ENCODE measurements around the gene SLC9A9. TPM values are rescaled to one million over a fixed set of nuclear protein-coding genes. Genes with fewer than 3 reads are reported as not detected.

Gene SLC9A9
- total and polyA plus RNA-seq, 4 donors, result 3.3 to 15.0 (median 6.1) TPM

- DNase-seq (ENCODE audit: low spot score), result no peak
- WGBS, result 70% methylated on average over 3 of the region's 3 CpGs
- Histone ChIP-seq H3K27ac (ENCODE audit: low read depth in 1 of 2, low read length in 2 of 2) (no peak overlapping the region), H3K4me1 (ENCODE audit: control insufficient read depth in 4 of 4, insufficient read depth in 4 of 4, low read length in 3 of 4) (no peaks in the 10 kb centered on the region), H3K4me3 (ENCODE audit: low read depth in 1 of 3, low read length in 3 of 3) (no peak overlapping the region), H3K9me3 (ENCODE audit: control insufficient read depth in 4 of 4, low read length in 3 of 4) (no peaks in the 10 kb centered on the region), H3K36me3 (ENCODE audit: control insufficient read depth in 4 of 4, insufficient read depth in 3 of 4, low read depth in 1 of 4, low read length in 3 of 4) (no peaks in the 10 kb centered on the region), H3K9ac (ENCODE audit: low read depth in 1 of 2, low read length in 2 of 2) (no peak overlapping the region), H3K27me3 (ENCODE audit: control insufficient read depth in 4 of 4, insufficient read depth in 4 of 4, low read length in 3 of 4) (no peaks in the 10 kb centered on the region)
- TF ChIP-seq GABPA (IDR thresholded peaks at IDR 0.05 in 1 of 2, conservative IDR thresholded peaks at IDR 0.05 in 1 of 2) (no peak), TAF1 (conservative IDR thresholded peaks at IDR 0.05) (no peak), RAD21 (IDR thresholded peaks at IDR 0.05) (no peak), MAX (IDR thresholded peaks at IDR 0.05) (no peak), CTCF (IDR thresholded peaks at IDR 0.05; ENCODE audit: low read depth, low read length, missing input control) (no peak), HNF4G (IDR thresholded peaks at IDR 0.05) (no peak), NR2F2 (IDR thresholded peaks at IDR 0.05) (no peak), SP1 (IDR thresholded peaks at IDR 0.05) (no peak), REST (IDR thresholded peaks at IDR 0.05) (no peak), RXRA (IDR thresholded peaks at IDR 0.05) (no peak), JUND (IDR thresholded peaks at IDR 0.05) (no peak), EGR1 (IDR thresholded peaks at IDR 0.05; ENCODE audit: low read depth in 2 of 2) (no peak), HNF4A (conservative IDR thresholded peaks at IDR 0.05) (no peak), FOXA1 (IDR thresholded peaks at IDR 0.05) (no peak), YY1 (IDR thresholded peaks at IDR 0.05) (no peak), FOXA2 (IDR thresholded peaks at IDR 0.05) (no peak)
- TF ChIP-seq, protein P1, sequence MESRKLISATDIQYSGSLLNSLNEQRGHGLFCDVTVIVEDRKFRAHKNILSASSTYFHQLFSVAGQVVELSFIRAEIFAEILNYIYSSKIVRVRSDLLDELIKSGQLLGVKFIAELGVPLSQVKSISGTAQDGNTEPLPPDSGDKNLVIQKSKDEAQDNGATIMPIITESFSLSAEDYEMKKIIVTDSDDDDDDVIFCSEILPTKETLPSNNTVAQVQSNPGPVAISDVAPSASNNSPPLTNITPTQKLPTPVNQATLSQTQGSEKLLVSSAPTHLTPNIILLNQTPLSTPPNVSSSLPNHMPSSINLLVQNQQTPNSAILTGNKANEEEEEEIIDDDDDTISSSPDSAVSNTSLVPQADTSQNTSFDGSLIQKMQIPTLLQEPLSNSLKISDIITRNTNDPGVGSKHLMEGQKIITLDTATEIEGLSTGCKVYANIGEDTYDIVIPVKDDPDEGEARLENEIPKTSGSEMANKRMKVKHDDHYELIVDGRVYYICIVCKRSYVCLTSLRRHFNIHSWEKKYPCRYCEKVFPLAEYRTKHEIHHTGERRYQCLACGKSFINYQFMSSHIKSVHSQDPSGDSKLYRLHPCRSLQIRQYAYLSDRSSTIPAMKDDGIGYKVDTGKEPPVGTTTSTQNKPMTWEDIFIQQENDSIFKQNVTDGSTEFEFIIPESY (IDR thresholded peaks at IDR 0.05), result no peak
- TF ChIP-seq, protein P2, sequence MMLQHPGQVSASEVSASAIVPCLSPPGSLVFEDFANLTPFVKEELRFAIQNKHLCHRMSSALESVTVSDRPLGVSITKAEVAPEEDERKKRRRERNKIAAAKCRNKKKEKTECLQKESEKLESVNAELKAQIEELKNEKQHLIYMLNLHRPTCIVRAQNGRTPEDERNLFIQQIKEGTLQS (IDR thresholded peaks at IDR 0.05), result no peak
Measured at GRCh38 chr3:143698682-143699303, 149.5 kb downstream of the SLC9A9 start.
